Lower lobe of right lung (tissue), 2 donors: ENCODE data around the gene SHLD1. TPM values are rescaled to one million over a fixed set of nuclear protein-coding genes. Genes with fewer than 3 reads are reported as not detected.

ENCODE experiments used
- ATAC-seq, 2 donors: fragments of 200-7000 bp; cut with Tn5 transposase; one replicate each; pipeline ENCODE4 v1.9.1; 2020 to 2022; ENCODE audit warnings: mild to moderate bottlenecking in 2 of 2, moderate library complexity in 2 of 2
- DNase-seq: peaks from one replicate; pipeline ENCODE4 v3.0.0-alpha.2; 2020
- H3K27ac ChIP-seq: fragments of 200-600 bp; one replicate; pipeline ENCODE4 v1.8.0; 2022
- H3K27me3 ChIP-seq: fragments of 200-600 bp; one replicate; pipeline ENCODE4 v1.8.0; 2022; ENCODE audit warnings: low read depth
- H3K36me3 ChIP-seq: fragments of 200-600 bp; one replicate; pipeline ENCODE4 v1.8.0; 2022; ENCODE audit warnings: mild to moderate bottlenecking
- H3K4me1 ChIP-seq: fragments of 200-600 bp; one replicate; pipeline ENCODE4 v1.8.0; 2022
- H3K4me3 ChIP-seq: fragments of 200-600 bp; one replicate; pipeline ENCODE4 v1.8.0; 2022; ENCODE audit warnings: mild to moderate bottlenecking
- H3K9me3 ChIP-seq: fragments of 200-600 bp; one replicate; pipeline ENCODE4 v1.8.0; 2022
- CTCF ChIP-seq: fragments of 200-600 bp; IDR thresholded peaks from one replicate; pipeline ENCODE4 v1.8.0; 2022; ENCODE audit warnings: antibody characterized with exemption, mild to moderate bottlenecking
- intact Hi-C: fragments of 100-400 bp; cut with DNase I; formaldehyde crosslinking; loops from one replicate; pipeline ENCODE4 v1.11.0; 2022
- total RNA-seq: library from RNA; stranded (reverse); fragmentation: NEBNext Ultra II Directional; extraction: Animal tissue kit (Norgen Biotek cat#: 25700); gene quantifications from one replicate; pipeline ENCODE4 v1.2.1, GENCODE V29; 2021
- donor health status: DM: no; HTN: yes; CAD: no; lungs with severe emphysema.

SHLD1 gene
- total RNA-seq, 1 donor from 2014 or later = 6.0 TPM

- intact Hi-C loops = no loop called here
- Histone ChIP-seq H3K36me3 (no peaks in the 10 kb centered on the region), H3K4me3 (no peak overlapping the region), H3K4me1 (no peaks in the 10 kb centered on the region), H3K27ac (no peak overlapping the region), H3K9me3 (no peaks in the 10 kb centered on the region), H3K27me3 (no peaks in the 10 kb centered on the region)
- DNase-seq (no peak), ATAC-seq (peak in 1 of 2 donors; percentile 32)
- TF ChIP-seq CTCF = no peak
Measured at GRCh38 chr20:5871459-5872410, 121.5 kb downstream of the SHLD1 start.

- Histone ChIP-seq H3K4me1 (no peaks in the 10 kb centered on the region), H3K4me3 (no peak overlapping the region), H3K27ac (no peak overlapping the region), H3K27me3 (no peaks in the 10 kb centered on the region), H3K9me3 (no peaks in the 10 kb centered on the region), H3K36me3 (no peaks in the 10 kb centered on the region)
- no peak for ATAC-seq
- intact Hi-C loops = no loop called here
- no peak for DNase-seq
- TF ChIP-seq CTCF = no peak
Measured at GRCh38 chr20:5877128-5877527, 126.9 kb downstream of the SHLD1 start.

- Histone ChIP-seq H3K9me3 (no peaks in the 10 kb centered on the region), H3K27me3 (no peaks in the 10 kb centered on the region), H3K27ac (no peak overlapping the region), H3K4me1 (no peaks in the 10 kb centered on the region), H3K36me3 (no peaks in the 10 kb centered on the region), H3K4me3 (no peak overlapping the region)
- DNase-seq (no peak), ATAC-seq (no peak)
- intact Hi-C loops = no loop called here
- no peak for TF ChIP-seq CTCF
Measured at GRCh38 chr20:5880326-5880725, 130.1 kb downstream of the SHLD1 start.

GRCh38 chr20:5881703-5882102, 131.5 kb downstream of the SHLD1 start:
- no peak for TF ChIP-seq CTCF
- ATAC-seq (no peak), DNase-seq (no peak)
- intact Hi-C loops = no loop called here
- no peak overlapping the region for H3K27ac ChIP-seq
- H3K36me3 ChIP-seq = no peaks in the 10 kb centered on the region
- no peak overlapping the region for H3K4me3 ChIP-seq
- no peaks in the 10 kb centered on the region for H3K9me3 ChIP-seq
- H3K4me1 ChIP-seq = no peaks in the 10 kb centered on the region
- H3K27me3 ChIP-seq = no peaks in the 10 kb centered on the region

GRCh38 chr20:5882166-5882565, 132.0 kb downstream of the SHLD1 start:
- ATAC-seq (no peak), DNase-seq (no peak)
- H3K4me3 ChIP-seq = no peak overlapping the region
- H3K9me3 ChIP-seq = no peaks in the 10 kb centered on the region
- TF ChIP-seq CTCF = no peak
- no peaks in the 10 kb centered on the region for H3K36me3 ChIP-seq
- no peak overlapping the region for H3K27ac ChIP-seq
- intact Hi-C loops = no loop called here
- H3K4me1 ChIP-seq = no peaks in the 10 kb centered on the region
- no peaks in the 10 kb centered on the region for H3K27me3 ChIP-seq
